NOMO-1 (cell line): ENCODE data around the gene FMNL2.

ENCODE experiments used
- DNase-seq, 2 experiments: peaks; one replicate each; lab custom pipeline; 2025; ENCODE audit not compliant: unreplicated experiment in 2 of 2; lab: John Stamatoyannopoulos, UW

The FMNL2 gene

GRCh38 chr2:152400607-152401214 is 65.7 kb downstream of the FMNL2 start:
- DNase-seq = no peak

- no peak for DNase-seq
Measured at GRCh38 chr2:152402780-152403759, 68.1 kb downstream of the FMNL2 start.

GRCh38 chr2:152405206-152406118 is 70.5 kb downstream of the FMNL2 start:
- DNase-seq = no peak

- no peak for DNase-seq
Measured at GRCh38 chr2:152406119-152406835, 71.3 kb downstream of the FMNL2 start.

GRCh38 chr2:152406836-152407161 is 71.8 kb downstream of the FMNL2 start:
- DNase-seq = no peak

- no peak for DNase-seq
Measured at GRCh38 chr2:152407204-152407721, 72.3 kb downstream of the FMNL2 start.

GRCh38 chr2:152407806-152408205 is 72.8 kb downstream of the FMNL2 start:
- no peak for DNase-seq

- no peak for DNase-seq
Measured at GRCh38 chr2:152408254-152408653, 73.3 kb downstream of the FMNL2 start.

- DNase-seq = no peak
Measured at GRCh38 chr2:152409386-152410164, 74.6 kb downstream of the FMNL2 start.

- DNase-seq = peak in 1 of 2 experiments; percentile 11
Measured at GRCh38 chr2:152410165-152410597, 75.2 kb downstream of the FMNL2 start.

- DNase-seq = peak; percentile 35 to 43
Measured at GRCh38 chr2:152411154-152411553, 76.2 kb downstream of the FMNL2 start.

- DNase-seq = no peak
Measured at GRCh38 chr2:152413228-152414030, 78.5 kb downstream of the FMNL2 start.

GRCh38 chr2:152415231-152415642 is 80.3 kb downstream of the FMNL2 start:
- no peak for DNase-seq

- no peak for DNase-seq
Measured at GRCh38 chr2:152415796-152416195, 80.8 kb downstream of the FMNL2 start.

GRCh38 chr2:152418688-152419087 is 83.7 kb downstream of the FMNL2 start:
- peak in 1 of 2 experiments; percentile 68 for DNase-seq

GRCh38 chr2:152419944-152420343 is 85.0 kb downstream of the FMNL2 start:
- DNase-seq = no peak

GRCh38 chr2:152420363-152420762 is 85.4 kb downstream of the FMNL2 start:
- no peak for DNase-seq

- DNase-seq = peak; percentile 35 to 53
Measured at GRCh38 chr2:152420936-152421335, 86.0 kb downstream of the FMNL2 start.
